B cell (primary cell): ENCODE measurements around the gene ANKS1A. TPM values are rescaled to one million over a fixed set of nuclear protein-coding genes. Genes with fewer than 3 reads are reported as not detected.

Experiments
- ATAC-seq: fragments of 200-7000 bp; cut with Tn5 transposase; one replicate; pipeline ENCODE4 v1.10.0; 2021; ENCODE audit warnings: low read depth, mild to moderate bottlenecking, moderate number of reproducible peaks, moderate library complexity
- CTCF ChIA-PET: fragments of 350-600 bp; sonication (Branson Sonifier 250); formaldehyde crosslinking; loops from one replicate; lab custom pipeline; 2021; ENCODE audit warnings: antibody characterized with exemption, inconsistent platforms; lab: Charles Lee
- POLR2A ChIA-PET: fragments of 350-600 bp; sonication (Branson Sonifier 250); formaldehyde crosslinking; loops from one replicate; lab custom pipeline; 2021; ENCODE audit warnings: antibody characterized with exemption; lab: Charles Lee
- DNase-seq: peaks from one replicate; pipeline ENCODE4 v3.0.0; 2013
- H2AFZ ChIP-seq: 2 replicates; pipeline ENCODE4 v1.6.1; 2012; ENCODE audit warnings: mild to moderate bottlenecking, low read depth, low read length; ENCODE audit not compliant: insufficient read depth, poor library complexity, severe bottlenecking
- H3K27ac ChIP-seq, 2 donors: 1 replicate in 1 of 2; 2 replicates in 1 of 2; pipeline ENCODE4 v1.5.1; 2012 to 2013; ENCODE audit warnings: low read length in 2 of 2, mild to moderate bottlenecking in 2 of 2, moderate library complexity in 1 of 2
- H3K27me3 ChIP-seq, 4 experiments: fragments of 200-600 bp in 1 of 4; sonication (generic) in 1 of 4; replicated peaks in 1 of 4; 1 replicate in 2 of 4; 2 replicates in 2 of 4; pipeline versions ENCODE4 v1.6.1 to v1.7.0; 2013 to 2016; ENCODE audit warnings: low read length in 3 of 4, mild to moderate bottlenecking in 2 of 4, mixed read lengths in 1 of 4, moderate library complexity in 1 of 4; ENCODE audit not compliant: insufficient read depth in 4 of 4, control insufficient read depth in 3 of 4; ENCODE audit errors: control extremely low read depth in 1 of 4
- H3K36me3 ChIP-seq, 2 experiments: replicated peaks in 1 of 2; 1 replicate in 1 of 2; 2 replicates in 1 of 2; pipeline versions ENCODE4 v1.6.1 to v1.7.1; 2013; ENCODE audit warnings: low read length in 1 of 2; ENCODE audit not compliant: insufficient read depth in 2 of 2, control insufficient read depth in 1 of 2; ENCODE audit errors: control extremely low read depth in 1 of 2, extremely low read depth in 1 of 2
- H3K4me1 ChIP-seq, 2 donors: fragments of 200-600 bp in 1 of 2; sonication (generic) in 1 of 2; 1 replicate in 1 of 2; 2 replicates in 1 of 2; pipeline versions ENCODE4 v1.5.1 to v1.6.1; 2013 to 2017; ENCODE audit warnings: low read length in 2 of 2; ENCODE audit not compliant: control insufficient read depth in 2 of 2, insufficient read depth in 2 of 2
- H3K4me2 ChIP-seq: replicated peaks from 2 replicates; pipeline ENCODE3; 2012; ENCODE audit warnings: mild to moderate bottlenecking, low read depth, low read length; ENCODE audit not compliant: poor library complexity, severe bottlenecking
- H3K4me3 ChIP-seq, 5 experiments: fragments of 200-600 bp in 1 of 5; sonication (generic) in 1 of 5; 1 replicate in 3 of 5; 2 replicates in 2 of 5; pipeline versions ENCODE4 v1.5.1 to v1.7.0; 2011 to 2016; ENCODE audit warnings: low read length in 4 of 5, mild to moderate bottlenecking in 4 of 5, low read depth in 2 of 5, control low read depth in 1 of 5, moderate library complexity in 1 of 5; ENCODE audit not compliant: insufficient read depth in 1 of 5; ENCODE audit errors: control extremely low read depth in 1 of 5, extremely low read depth in 1 of 5
- H3K79me2 ChIP-seq: fragments of 200-600 bp; sonication (generic); one replicate; pipeline ENCODE4 v1.6.0; 2016; ENCODE audit warnings: low read length; ENCODE audit not compliant: control insufficient read depth, insufficient read depth
- H3K9ac ChIP-seq: fragments of 200-600 bp; sonication (generic); 2 replicates; pipeline ENCODE4 v1.6.1; 2017; ENCODE audit warnings: mild to moderate bottlenecking, low read length, moderate library complexity
- H3K9me3 ChIP-seq, 3 donors: one replicate each; pipeline versions ENCODE4 v1.6.1 to v1.7.1; 2013; ENCODE audit warnings: low read length in 2 of 3; ENCODE audit not compliant: control insufficient read depth in 2 of 3, insufficient read depth in 1 of 3; ENCODE audit errors: control extremely low read depth in 1 of 3
- H4K20me1 ChIP-seq: 2 replicates; pipeline ENCODE4 v1.6.0; 2012; ENCODE audit warnings: mild to moderate bottlenecking, low read length; ENCODE audit not compliant: insufficient read depth, control insufficient read depth, poor library complexity, severe bottlenecking
- H3K27ac Mint-ChIP-seq: one replicate; pipeline ENCODE4 v1.8.0; 2021; ENCODE audit warnings: mixed read lengths
- H3K27me3 Mint-ChIP-seq: one replicate; pipeline ENCODE4 v1.8.0; 2021; ENCODE audit warnings: mixed read lengths
- H3K4me1 Mint-ChIP-seq: one replicate; pipeline ENCODE4 v1.8.0; 2021; ENCODE audit warnings: mixed read lengths
- H3K4me3 Mint-ChIP-seq: one replicate; pipeline ENCODE4 v1.8.0; 2021; ENCODE audit warnings: mixed read lengths
- H3K9me3 Mint-ChIP-seq: one replicate; pipeline ENCODE4 v1.8.0; 2022; ENCODE audit warnings: mixed read lengths; ENCODE audit not compliant: insufficient read depth
- EZH2 ChIP-seq: IDR thresholded peaks from 2 replicates; pipeline ENCODE4 v1.6.1; 2012; ENCODE audit warnings: borderline replicate concordance, low read depth, mild to moderate bottlenecking, moderate library complexity, low read length; ENCODE audit not compliant: insufficient read depth, poor library complexity, severe bottlenecking
- WGBS: methylation state at CpG from one replicate; pipeline ENCODE4 v1.1.5; 2013; ENCODE audit warnings: missing lambda C conversion rate; ENCODE audit not compliant: insufficient coverage; 5-methylcytosine and 5-hydroxymethylcytosine counted together
- intact Hi-C: fragments of 100-400 bp; cut with micrococcal nuclease; formaldehyde crosslinking; loops from one replicate; pipeline ENCODE4 v1.10.0; 2022
- polyA plus RNA-seq: library from polyadenylated mRNA; depleted of rRNA; stranded (reverse); fragments of >200 nt; gene quantifications from 2 replicates; pipeline ENCODE4 v1.2.3, GENCODE V29; 2012
- total RNA-seq, 2 donors: library from RNA; stranded (reverse); fragments of 120-200 nt in 1 of 2; gene quantifications; 1 replicate in 1 of 2; 2 replicates in 1 of 2; pipeline versions ENCODE4 v1.2.3 to v1.2.4, GENCODE V29; 2013 to 2022
- TF ChIP-seq, protein P1 (sequence below): fragments of 200-600 bp; IDR thresholded peaks from one replicate; pipeline ENCODE4 v1.8.0; 2022; ENCODE audit warnings: antibody characterized with exemption, mild to moderate bottlenecking

The ANKS1A gene
- total and polyA plus RNA-seq, 2 donors (not counting 1 experiment from before 2014, with no cell fraction given): 3.4 to 19.7 TPM

DNA sequence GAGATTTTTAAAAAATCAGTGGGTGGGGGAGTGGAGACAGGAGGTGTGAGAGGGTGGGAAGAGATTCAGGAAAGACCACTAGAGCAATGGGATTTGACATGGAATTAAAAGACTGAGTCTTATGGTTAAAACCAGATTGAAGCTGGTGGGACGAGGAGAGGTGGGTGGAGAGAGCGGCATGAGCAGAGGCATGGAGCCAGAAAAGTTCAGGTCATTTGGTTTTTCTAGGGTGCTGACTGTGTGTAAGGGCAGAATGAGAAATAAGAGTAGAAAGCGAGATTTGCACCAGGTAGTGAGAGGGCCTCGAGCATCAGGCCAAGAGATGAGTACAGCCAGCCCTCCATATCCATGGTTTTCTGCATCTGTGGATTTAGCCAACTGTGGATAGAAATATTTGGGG lies 130.8 kb downstream of the ANKS1A start:
- no peak for DNase-seq

DNA sequence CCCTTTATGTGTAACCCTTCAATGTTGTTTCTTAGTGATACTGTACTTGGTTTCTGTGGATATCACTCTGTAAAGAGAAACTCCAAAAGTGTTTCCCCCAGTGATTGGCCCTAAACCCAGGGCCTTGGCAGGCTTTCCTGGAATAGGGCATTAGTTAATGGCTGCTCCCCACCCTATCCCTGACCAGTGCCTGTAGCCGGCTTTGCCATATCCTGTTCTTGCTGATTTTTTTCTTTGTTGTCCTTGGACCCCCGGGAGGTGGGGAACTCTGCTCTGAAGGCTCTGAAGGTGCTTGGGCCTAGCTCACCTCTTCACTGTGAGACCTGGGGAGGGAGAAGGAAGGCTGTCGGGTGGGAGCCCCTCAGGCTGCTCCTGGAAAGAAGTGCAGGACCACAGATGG lies 131.9 kb downstream of the ANKS1A start:
- no peak for TF ChIP-seq EZH2
- TF ChIP-seq, protein P1, sequence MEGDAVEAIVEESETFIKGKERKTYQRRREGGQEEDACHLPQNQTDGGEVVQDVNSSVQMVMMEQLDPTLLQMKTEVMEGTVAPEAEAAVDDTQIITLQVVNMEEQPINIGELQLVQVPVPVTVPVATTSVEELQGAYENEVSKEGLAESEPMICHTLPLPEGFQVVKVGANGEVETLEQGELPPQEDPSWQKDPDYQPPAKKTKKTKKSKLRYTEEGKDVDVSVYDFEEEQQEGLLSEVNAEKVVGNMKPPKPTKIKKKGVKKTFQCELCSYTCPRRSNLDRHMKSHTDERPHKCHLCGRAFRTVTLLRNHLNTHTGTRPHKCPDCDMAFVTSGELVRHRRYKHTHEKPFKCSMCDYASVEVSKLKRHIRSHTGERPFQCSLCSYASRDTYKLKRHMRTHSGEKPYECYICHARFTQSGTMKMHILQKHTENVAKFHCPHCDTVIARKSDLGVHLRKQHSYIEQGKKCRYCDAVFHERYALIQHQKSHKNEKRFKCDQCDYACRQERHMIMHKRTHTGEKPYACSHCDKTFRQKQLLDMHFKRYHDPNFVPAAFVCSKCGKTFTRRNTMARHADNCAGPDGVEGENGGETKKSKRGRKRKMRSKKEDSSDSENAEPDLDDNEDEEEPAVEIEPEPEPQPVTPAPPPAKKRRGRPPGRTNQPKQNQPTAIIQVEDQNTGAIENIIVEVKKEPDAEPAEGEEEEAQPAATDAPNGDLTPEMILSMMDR: no peak
- intact Hi-C loops: no loop called here
- ChIA-PET CTCF (interaction anchor here (0.5 kb wide), 1 partner anchor 256 kb away, joined by 4 read pairs; no protein-coding TSS in a partner anchor), POLR2A (no interaction called here)
- H3K27ac Mint-ChIP-seq: no peak overlapping the region
- ATAC-seq (no peak), DNase-seq (no peak)
- Histone ChIP-seq H3K27me3 (no peaks in the 10 kb centered on the region), H3K4me1 (no peaks in the 10 kb centered on the region), H2AFZ (no peak overlapping the region), H3K9me3 (no peaks in the 10 kb centered on the region), H3K4me2 (no peak overlapping the region), H3K79me2 (no peaks in the 10 kb centered on the region), H3K36me3 (peaks cover 2 to 6% of the 10 kb centered on the region in 2 experiments), H4K20me1 (no peaks in the 10 kb centered on the region), H3K4me3 (no peak overlapping the region), H3K9ac (no peak overlapping the region), H3K27ac (no peak overlapping the region)
- H3K4me3 Mint-ChIP-seq: no peak overlapping the region
- no peaks in the 10 kb centered on the region for H3K9me3 Mint-ChIP-seq
- no peaks in the 10 kb centered on the region for H3K27me3 Mint-ChIP-seq
- no peaks in the 10 kb centered on the region for H3K4me1 Mint-ChIP-seq
- 100% methylated on average over 1 of the region's 3 CpGs for WGBS

More for the DNA sequence above, 130.8 kb downstream of the ANKS1A start:
- intact Hi-C loops: no loop called here
- Mint-ChIP-seq H3K27ac (no peak overlapping the region), H3K4me3 (no peak overlapping the region), H3K4me1 (no peaks in the 10 kb centered on the region), H3K27me3 (no peaks in the 10 kb centered on the region), H3K9me3 (no peaks in the 10 kb centered on the region)
- no peaks in the 10 kb centered on the region for H3K4me1 ChIP-seq
- TF ChIP-seq EZH2: no peak
- TF ChIP-seq, protein P1: no peak
- ATAC-seq: no peak
- no peaks in the 10 kb centered on the region for H3K79me2 ChIP-seq
- H3K9me3 ChIP-seq: no peaks in the 10 kb centered on the region
- H3K27me3 ChIP-seq: no peaks in the 10 kb centered on the region
- no peak overlapping the region for H3K27ac ChIP-seq
- H2AFZ ChIP-seq: no peak overlapping the region
- CTCF ChIA-PET: no interaction called here
- no peak overlapping the region for H3K4me3 ChIP-seq
- 100% methylated on average over 3 of the region's 4 CpGs for WGBS
- no peaks in the 10 kb centered on the region for H4K20me1 ChIP-seq
- H3K36me3 ChIP-seq: peaks cover 2 to 6% of the 10 kb centered on the region in 2 experiments
- POLR2A ChIA-PET: no interaction called here
- H3K4me2 ChIP-seq: no peak overlapping the region
- no peak overlapping the region for H3K9ac ChIP-seq
